ENCODE measurements around the gene ZP2.
A peak's percentile ranks its signal among the peaks of the same experiment; 100 is the strongest.

The ZP2 gene

GRCh38 chr16:21164521-21165168 is 46.7 kb downstream of the ZP2 start:
- Histone ChIP-seq H3K27me3 (ENCODE audit: control insufficient read depth in 2 of 2, insufficient read depth in 2 of 2, low read length in 2 of 2) (no peaks in the 10 kb centered on the region), H3K36me3 (ENCODE audit: control insufficient read depth in 2 of 2, insufficient read depth in 2 of 2, low read length in 2 of 2) (peaks cover 23 to 38% of the 10 kb centered on the region in 2 donors), H3K4me3 (ENCODE audit: low read length in 2 of 2) (no peak overlapping the region), H3K27ac (ENCODE audit: low read depth in 2 of 2, low read length in 2 of 2) (no peak overlapping the region), H3K9me3 (ENCODE audit: control insufficient read depth in 2 of 2, low read length in 2 of 2) (no peaks in the 10 kb centered on the region), H3K9ac (ENCODE audit: low read depth in 1 of 2, low read length in 2 of 2) (no peak overlapping the region), H3K4me1 (ENCODE audit: control insufficient read depth in 2 of 2, insufficient read depth in 2 of 2, low read length in 2 of 2) (peaks cover 0 to 13% of the 10 kb centered on the region in 2 donors)

GRCh38 chr16:21163576-21163975 is 47.8 kb downstream of the ZP2 start:
- H3K4me3 ChIP-seq (ENCODE audit: low read length in 2 of 2) = no peak overlapping the region
- H3K4me1 ChIP-seq (ENCODE audit: control insufficient read depth in 2 of 2, insufficient read depth in 2 of 2, low read length in 2 of 2) = peaks cover 0 to 13% of the 10 kb centered on the region in 2 donors

GRCh38 chr16:21162661-21163151 is 48.7 kb downstream of the ZP2 start:
- H3K4me3 ChIP-seq (ENCODE audit: low read length in 2 of 2) = peak overlapping the region in 1 of 2 donors; percentile 14
- no peak overlapping the region for H3K9ac ChIP-seq (ENCODE audit: low read depth in 1 of 2, low read length in 2 of 2)
- peaks cover 6 to 19% of the 10 kb centered on the region in 2 donors for H3K4me1 ChIP-seq (ENCODE audit: control insufficient read depth in 2 of 2, insufficient read depth in 2 of 2, low read length in 2 of 2)
- H3K36me3 ChIP-seq (ENCODE audit: control insufficient read depth in 2 of 2, insufficient read depth in 2 of 2, low read length in 2 of 2) = peaks cover 23 to 34% of the 10 kb centered on the region in 2 donors
- H3K9me3 ChIP-seq (ENCODE audit: control insufficient read depth in 2 of 2, low read length in 2 of 2) = no peaks in the 10 kb centered on the region
- H3K27ac ChIP-seq (ENCODE audit: low read depth in 2 of 2, low read length in 2 of 2) = no peak overlapping the region
- H3K27me3 ChIP-seq (ENCODE audit: control insufficient read depth in 2 of 2, insufficient read depth in 2 of 2, low read length in 2 of 2) = no peaks in the 10 kb centered on the region

More at GRCh38 chr16:21163576-21163975, 47.8 kb downstream of the ZP2 start:
- H3K9me3 ChIP-seq (ENCODE audit: control insufficient read depth in 2 of 2, low read length in 2 of 2) = no peaks in the 10 kb centered on the region
- no peak overlapping the region for H3K9ac ChIP-seq (ENCODE audit: low read depth in 1 of 2, low read length in 2 of 2)
- peaks cover 23 to 34% of the 10 kb centered on the region in 2 donors for H3K36me3 ChIP-seq (ENCODE audit: control insufficient read depth in 2 of 2, insufficient read depth in 2 of 2, low read length in 2 of 2)
- H3K27me3 ChIP-seq (ENCODE audit: control insufficient read depth in 2 of 2, insufficient read depth in 2 of 2, low read length in 2 of 2) = no peaks in the 10 kb centered on the region
- H3K27ac ChIP-seq (ENCODE audit: low read depth in 2 of 2, low read length in 2 of 2) = no peak overlapping the region

GRCh38 chr16:21161211-21161610 is 50.2 kb downstream of the ZP2 start:
- H3K27ac ChIP-seq (ENCODE audit: low read depth in 2 of 2, low read length in 2 of 2) = no peak overlapping the region
- peaks cover 16 to 28% of the 10 kb centered on the region in 2 donors for H3K36me3 ChIP-seq (ENCODE audit: control insufficient read depth in 2 of 2, insufficient read depth in 2 of 2, low read length in 2 of 2)
- H3K4me1 ChIP-seq (ENCODE audit: control insufficient read depth in 2 of 2, insufficient read depth in 2 of 2, low read length in 2 of 2) = peaks cover 13 to 26% of the 10 kb centered on the region in 2 donors
- no peak overlapping the region for H3K4me3 ChIP-seq (ENCODE audit: low read length in 2 of 2)
- H3K27me3 ChIP-seq (ENCODE audit: control insufficient read depth in 2 of 2, insufficient read depth in 2 of 2, low read length in 2 of 2) = no peaks in the 10 kb centered on the region
- H3K9me3 ChIP-seq (ENCODE audit: control insufficient read depth in 2 of 2, low read length in 2 of 2) = no peaks in the 10 kb centered on the region
- H3K9ac ChIP-seq (ENCODE audit: low read depth in 1 of 2, low read length in 2 of 2) = no peak overlapping the region

- Histone ChIP-seq H3K27me3 (ENCODE audit: control insufficient read depth in 2 of 2, insufficient read depth in 2 of 2, low read length in 2 of 2) (no peaks in the 10 kb centered on the region), H3K9ac (ENCODE audit: low read depth in 1 of 2, low read length in 2 of 2) (no peak overlapping the region), H3K27ac (ENCODE audit: low read depth in 2 of 2, low read length in 2 of 2) (no peak overlapping the region), H3K4me1 (ENCODE audit: control insufficient read depth in 2 of 2, insufficient read depth in 2 of 2, low read length in 2 of 2) (peaks cover 13 to 26% of the 10 kb centered on the region in 2 donors), H3K36me3 (ENCODE audit: control insufficient read depth in 2 of 2, insufficient read depth in 2 of 2, low read length in 2 of 2) (peaks cover 13 to 27% of the 10 kb centered on the region in 2 donors), H3K9me3 (ENCODE audit: control insufficient read depth in 2 of 2, low read length in 2 of 2) (no peaks in the 10 kb centered on the region), H3K4me3 (ENCODE audit: low read length in 2 of 2) (no peak overlapping the region)
Measured at GRCh38 chr16:21160276-21160675, 51.1 kb downstream of the ZP2 start.

- H3K9ac ChIP-seq (ENCODE audit: low read depth in 1 of 2, low read length in 2 of 2) = peak overlapping the region; percentile 83 to 86
- no peaks in the 10 kb centered on the region for H3K9me3 ChIP-seq (ENCODE audit: control insufficient read depth in 2 of 2, low read length in 2 of 2)
- H3K27me3 ChIP-seq (ENCODE audit: control insufficient read depth in 2 of 2, insufficient read depth in 2 of 2, low read length in 2 of 2) = no peaks in the 10 kb centered on the region
- H3K4me3 ChIP-seq (ENCODE audit: low read length in 2 of 2) = peak overlapping the region; percentile 76 to 86
- H3K4me1 ChIP-seq (ENCODE audit: control insufficient read depth in 2 of 2, insufficient read depth in 2 of 2, low read length in 2 of 2) = peaks cover 13 to 26% of the 10 kb centered on the region in 2 donors
- peak overlapping the region; percentile 62 to 80 for H3K27ac ChIP-seq (ENCODE audit: low read depth in 2 of 2, low read length in 2 of 2)
- H3K36me3 ChIP-seq (ENCODE audit: control insufficient read depth in 2 of 2, insufficient read depth in 2 of 2, low read length in 2 of 2) = peaks cover 12 to 21% of the 10 kb centered on the region in 2 donors
Measured at GRCh38 chr16:21159281-21159951, 52.0 kb downstream of the ZP2 start.

GRCh38 chr16:21158208-21159110 is 52.9 kb downstream of the ZP2 start, which contains the start of gene LDAF1:
Gene LDAF1, plus strand, starts transcription at chr16:21158674. Its CDS starts 2,509 bp downstream, at chr16:21161183.
- Histone ChIP-seq H3K36me3 (ENCODE audit: control insufficient read depth in 2 of 2, insufficient read depth in 2 of 2, low read length in 2 of 2) (peaks cover 12 to 18% of the 10 kb centered on the region in 2 donors), H3K4me1 (ENCODE audit: control insufficient read depth in 2 of 2, insufficient read depth in 2 of 2, low read length in 2 of 2) (peaks cover 13 to 26% of the 10 kb centered on the region in 2 donors), H3K9ac (ENCODE audit: low read depth in 1 of 2, low read length in 2 of 2) (peak within 1 kb of the TSS; percentile 83 to 86), H3K4me3 (ENCODE audit: low read length in 2 of 2) (peak within 1 kb of the TSS; percentile 76 to 86), H3K9me3 (ENCODE audit: control insufficient read depth in 2 of 2, low read length in 2 of 2) (no peaks in the 10 kb centered on the region), H3K27ac (ENCODE audit: low read depth in 2 of 2, low read length in 2 of 2) (peak within 1 kb of the TSS; percentile 62 to 80), H3K27me3 (ENCODE audit: control insufficient read depth in 2 of 2, insufficient read depth in 2 of 2, low read length in 2 of 2) (no peaks in the 10 kb centered on the region)

- peaks cover 13 to 21% of the 10 kb centered on the region in 2 donors for H3K4me1 ChIP-seq (ENCODE audit: control insufficient read depth in 2 of 2, insufficient read depth in 2 of 2, low read length in 2 of 2)
- peak overlapping the region; percentile 79 to 86 for H3K9ac ChIP-seq (ENCODE audit: low read depth in 1 of 2, low read length in 2 of 2)
- peak overlapping the region in 1 of 2 donors; percentile 86 for H3K4me3 ChIP-seq (ENCODE audit: low read length in 2 of 2)
- H3K9me3 ChIP-seq (ENCODE audit: control insufficient read depth in 2 of 2, low read length in 2 of 2) = no peaks in the 10 kb centered on the region
- peak overlapping the region; percentile 62 to 80 for H3K27ac ChIP-seq (ENCODE audit: low read depth in 2 of 2, low read length in 2 of 2)
- no peaks in the 10 kb centered on the region for H3K27me3 ChIP-seq (ENCODE audit: control insufficient read depth in 2 of 2, insufficient read depth in 2 of 2, low read length in 2 of 2)
- peaks cover 8 to 12% of the 10 kb centered on the region in 2 donors for H3K36me3 ChIP-seq (ENCODE audit: control insufficient read depth in 2 of 2, insufficient read depth in 2 of 2, low read length in 2 of 2)
Measured at GRCh38 chr16:21157632-21158031, 53.7 kb downstream of the ZP2 start.

- Histone ChIP-seq H3K9ac (ENCODE audit: low read depth in 1 of 2, low read length in 2 of 2) (peak overlapping the region in 1 of 2 donors; percentile 47), H3K4me3 (ENCODE audit: low read length in 2 of 2) (no peak overlapping the region)
Measured at GRCh38 chr16:21156767-21157467, 54.5 kb downstream of the ZP2 start.

More at GRCh38 chr16:21156767-21157467, 54.5 kb downstream of the ZP2 start:
- Histone ChIP-seq H3K27ac (ENCODE audit: low read depth in 2 of 2, low read length in 2 of 2) (no peak overlapping the region), H3K9me3 (ENCODE audit: control insufficient read depth in 2 of 2, low read length in 2 of 2) (no peaks in the 10 kb centered on the region), H3K4me1 (ENCODE audit: control insufficient read depth in 2 of 2, insufficient read depth in 2 of 2, low read length in 2 of 2) (peaks cover 13 to 20% of the 10 kb centered on the region in 2 donors), H3K27me3 (ENCODE audit: control insufficient read depth in 2 of 2, insufficient read depth in 2 of 2, low read length in 2 of 2) (no peaks in the 10 kb centered on the region), H3K36me3 (ENCODE audit: control insufficient read depth in 2 of 2, insufficient read depth in 2 of 2, low read length in 2 of 2) (peaks cover 7 to 9% of the 10 kb centered on the region in 2 donors)
